Panc1 (cell line): ENCODE measurements around the gene CD177. TPM values are rescaled to one million over a fixed set of nuclear protein-coding genes. Genes with fewer than 3 reads are reported as not detected.
"Not testable (repeated sequence)": the region's sequence is repeated elsewhere in the genome, so short reads cannot be mapped to it uniquely, and the experiment has no call there.

Source experiments
- ATAC-seq: fragments of 200-7000 bp; cut with Tn5 transposase; 2 replicates; pipeline ENCODE4 v1.9.1; 2020; ENCODE audit warnings: mild to moderate bottlenecking, moderate library complexity
- BruUV-seq: library from RNA; stranded (reverse); fragments of 400-500 nt; replicated peaks from 2 replicates; lab custom pipeline; 2021; lab: Mats Ljungman, UMichigan
- CTCF ChIA-PET: fragments of 300-600 bp; sonication (Branson Sonifier 250); formaldehyde crosslinking; loops from one replicate; lab custom pipeline; 2022; ENCODE audit warnings: antibody characterized with exemption; lab: Charles Lee
- POLR2A ChIA-PET: fragments of 300-600 bp; sonication (Branson Sonifier 250); formaldehyde crosslinking; loops from one replicate; lab custom pipeline; 2022; ENCODE audit warnings: antibody characterized with exemption; lab: Charles Lee
- DNase-seq: peaks from one replicate; pipeline ENCODE4 v3.0.0-alpha.2; 2010; ENCODE audit warnings: low read depth, low spot score
- H3K27ac ChIP-seq: 2 replicates; pipeline ENCODE4 v1.5.1; 2011; ENCODE audit warnings: mild to moderate bottlenecking, low read length, inconsistent platforms
- H3K27me3 ChIP-seq: fragments of 200-500 bp; sonication (Bioruptor generic); 2 replicates; pipeline ENCODE4 v1.6.0; 2014; ENCODE audit warnings: low read length, inconsistent platforms; ENCODE audit not compliant: control insufficient read depth, insufficient read depth
- H3K36me3 ChIP-seq: fragments of 200-500 bp; sonication (Bioruptor generic); 2 replicates; pipeline ENCODE4 v1.5.1; 2014; ENCODE audit warnings: inconsistent platforms, mild to moderate bottlenecking, low read length, moderate library complexity; ENCODE audit not compliant: control insufficient read depth, insufficient read depth
- H3K4me1 ChIP-seq: 2 replicates; pipeline ENCODE4 v1.5.1; 2011; ENCODE audit warnings: inconsistent platforms, mild to moderate bottlenecking, low read length, moderate library complexity; ENCODE audit not compliant: control insufficient read depth, insufficient read depth
- H3K4me3 ChIP-seq, 2 experiments: 2 replicates each; pipeline ENCODE4 v1.5.1; 2011 to 2012; ENCODE audit warnings: low read depth in 2 of 2, low read length in 2 of 2, mild to moderate bottlenecking in 2 of 2, inconsistent platforms in 1 of 2, moderate library complexity in 1 of 2
- H3K9me3 ChIP-seq: fragments of 200-500 bp; sonication (Bioruptor generic); 2 replicates; pipeline ENCODE4 v1.5.1; 2014; ENCODE audit warnings: low read depth, mild to moderate bottlenecking, inconsistent platforms, low read length, moderate library complexity; ENCODE audit not compliant: control insufficient read depth, insufficient read depth
- POLR2AphosphoS5 ChIP-seq: IDR thresholded peaks from 2 replicates; pipeline ENCODE4 v1.6.1; 2012; ENCODE audit warnings: mild to moderate bottlenecking, low read depth, low read length, moderate library complexity
- SIN3A ChIP-seq: IDR thresholded peaks from 2 replicates; pipeline ENCODE4 v1.6.1; 2012; ENCODE audit warnings: low read depth, mild to moderate bottlenecking, low read length, moderate library complexity, borderline replicate concordance; ENCODE audit not compliant: insufficient read depth
- TCF7L2 ChIP-seq: IDR thresholded peaks from 2 replicates; pipeline ENCODE4 v1.6.1; 2011; ENCODE audit warnings: mild to moderate bottlenecking, low read depth, low read length, inconsistent platforms
- in situ Hi-C: cut with HindIII; loops from 2 replicates; pipeline ENCODE4 v1.10.0; 2016; ENCODE audit warnings: low sequenced_read_pairs, low pct_unique_long_range_greater_than_20kb
- intact Hi-C: fragments of 100-400 bp; cut with micrococcal nuclease; formaldehyde crosslinking; loops from one replicate; pipeline ENCODE4 v1.10.0; 2022; ENCODE audit not compliant: unreplicated experiment
- total RNA-seq: library from RNA; stranded (reverse); gene quantifications from one replicate; pipeline ENCODE4 v1.2.1, GENCODE V29; 2021; ENCODE audit not compliant: unreplicated experiment
- TF ChIP-seq, protein P1 (sequence below), 2 experiments: IDR thresholded peaks; 2 replicates each; pipeline ENCODE4 v1.6.1; 2011 to 2012; ENCODE audit warnings: low read depth in 2 of 2, control low read depth in 1 of 2, low read length in 1 of 2, mild to moderate bottlenecking in 1 of 2, moderate library complexity in 1 of 2; ENCODE audit not compliant: insufficient read depth in 1 of 2
- TF ChIP-seq, protein P2 (sequence below): fragments of 450-650 bp; IDR thresholded peaks from 2 replicates; pipeline ENCODE4 v1.5.1; 2017; ENCODE audit warnings: mild to moderate bottlenecking

The CD177 gene
- total RNA-seq, 1 experiment from 2014 or later, result 0.28 TPM

- no peak overlapping the region for H3K27ac ChIP-seq
- intact Hi-C loops (no loop called here), in situ Hi-C loops (no loop called here)
- DNase-seq (no peak), ATAC-seq (no peak)
- H3K4me3 ChIP-seq, result no peak overlapping the region
- H3K27me3 ChIP-seq, result peaks cover 3% of the 10 kb centered on the region; the same call in 1 of the 2 replicates
- H3K9me3 ChIP-seq, result no peaks in the 10 kb centered on the region
- H3K36me3 ChIP-seq, result no peaks in the 10 kb centered on the region
- ChIA-PET POLR2A (no interaction called here), CTCF (no interaction called here)
- no TSS peak for BruUV-seq
- TF ChIP-seq TCF7L2 (no peak), SIN3A (no peak), POLR2AphosphoS5 (no peak)
- TF ChIP-seq, protein P1, sequence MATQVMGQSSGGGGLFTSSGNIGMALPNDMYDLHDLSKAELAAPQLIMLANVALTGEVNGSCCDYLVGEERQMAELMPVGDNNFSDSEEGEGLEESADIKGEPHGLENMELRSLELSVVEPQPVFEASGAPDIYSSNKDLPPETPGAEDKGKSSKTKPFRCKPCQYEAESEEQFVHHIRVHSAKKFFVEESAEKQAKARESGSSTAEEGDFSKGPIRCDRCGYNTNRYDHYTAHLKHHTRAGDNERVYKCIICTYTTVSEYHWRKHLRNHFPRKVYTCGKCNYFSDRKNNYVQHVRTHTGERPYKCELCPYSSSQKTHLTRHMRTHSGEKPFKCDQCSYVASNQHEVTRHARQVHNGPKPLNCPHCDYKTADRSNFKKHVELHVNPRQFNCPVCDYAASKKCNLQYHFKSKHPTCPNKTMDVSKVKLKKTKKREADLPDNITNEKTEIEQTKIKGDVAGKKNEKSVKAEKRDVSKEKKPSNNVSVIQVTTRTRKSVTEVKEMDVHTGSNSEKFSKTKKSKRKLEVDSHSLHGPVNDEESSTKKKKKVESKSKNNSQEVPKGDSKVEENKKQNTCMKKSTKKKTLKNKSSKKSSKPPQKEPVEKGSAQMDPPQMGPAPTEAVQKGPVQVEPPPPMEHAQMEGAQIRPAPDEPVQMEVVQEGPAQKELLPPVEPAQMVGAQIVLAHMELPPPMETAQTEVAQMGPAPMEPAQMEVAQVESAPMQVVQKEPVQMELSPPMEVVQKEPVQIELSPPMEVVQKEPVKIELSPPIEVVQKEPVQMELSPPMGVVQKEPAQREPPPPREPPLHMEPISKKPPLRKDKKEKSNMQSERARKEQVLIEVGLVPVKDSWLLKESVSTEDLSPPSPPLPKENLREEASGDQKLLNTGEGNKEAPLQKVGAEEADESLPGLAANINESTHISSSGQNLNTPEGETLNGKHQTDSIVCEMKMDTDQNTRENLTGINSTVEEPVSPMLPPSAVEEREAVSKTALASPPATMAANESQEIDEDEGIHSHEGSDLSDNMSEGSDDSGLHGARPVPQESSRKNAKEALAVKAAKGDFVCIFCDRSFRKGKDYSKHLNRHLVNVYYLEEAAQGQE (IDR thresholded peaks at IDR 0.05; ENCODE audit: insufficient read depth in 1 of 2, low read depth in 2 of 2, low read length in 1 of 2), result no peak
- TF ChIP-seq, protein P2, sequence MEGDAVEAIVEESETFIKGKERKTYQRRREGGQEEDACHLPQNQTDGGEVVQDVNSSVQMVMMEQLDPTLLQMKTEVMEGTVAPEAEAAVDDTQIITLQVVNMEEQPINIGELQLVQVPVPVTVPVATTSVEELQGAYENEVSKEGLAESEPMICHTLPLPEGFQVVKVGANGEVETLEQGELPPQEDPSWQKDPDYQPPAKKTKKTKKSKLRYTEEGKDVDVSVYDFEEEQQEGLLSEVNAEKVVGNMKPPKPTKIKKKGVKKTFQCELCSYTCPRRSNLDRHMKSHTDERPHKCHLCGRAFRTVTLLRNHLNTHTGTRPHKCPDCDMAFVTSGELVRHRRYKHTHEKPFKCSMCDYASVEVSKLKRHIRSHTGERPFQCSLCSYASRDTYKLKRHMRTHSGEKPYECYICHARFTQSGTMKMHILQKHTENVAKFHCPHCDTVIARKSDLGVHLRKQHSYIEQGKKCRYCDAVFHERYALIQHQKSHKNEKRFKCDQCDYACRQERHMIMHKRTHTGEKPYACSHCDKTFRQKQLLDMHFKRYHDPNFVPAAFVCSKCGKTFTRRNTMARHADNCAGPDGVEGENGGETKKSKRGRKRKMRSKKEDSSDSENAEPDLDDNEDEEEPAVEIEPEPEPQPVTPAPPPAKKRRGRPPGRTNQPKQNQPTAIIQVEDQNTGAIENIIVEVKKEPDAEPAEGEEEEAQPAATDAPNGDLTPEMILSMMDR, result no peak
- H3K4me1 ChIP-seq, result no peaks in the 10 kb centered on the region
Observed at GRCh38 chr19:43380008-43380407, 26.5 kb downstream of the CD177 start.

GRCh38 chr19:43380771-43381386 lies 27.4 kb downstream of the CD177 start:
- H3K27ac ChIP-seq, result no peak overlapping the region
- POLR2A ChIA-PET, result no interaction called here
- CTCF ChIA-PET, result no interaction called here
- no peaks in the 10 kb centered on the region for H3K36me3 ChIP-seq
- intact Hi-C loops, result no loop called here
- TF ChIP-seq SIN3A (no peak), POLR2AphosphoS5 (no peak)
- BruUV-seq, result no TSS peak
- ATAC-seq, result no peak
- no peak for DNase-seq
- no peaks in the 10 kb centered on the region for H3K4me1 ChIP-seq
- H3K4me3 ChIP-seq, result no peak overlapping the region
- H3K27me3 ChIP-seq, result peaks cover 3% of the 10 kb centered on the region; the same call in 1 of the 2 replicates
- in situ Hi-C loops, result no loop called here
- H3K9me3 ChIP-seq, result no peaks in the 10 kb centered on the region

- H3K36me3 ChIP-seq, DNase-seq, H3K4me3 ChIP-seq, ATAC-seq, H3K27ac ChIP-seq, H3K27me3 ChIP-seq, BruUV-seq, intact Hi-C loops, H3K9me3 ChIP-seq, in situ Hi-C loops, CTCF ChIA-PET, H3K4me1 ChIP-seq, POLR2A ChIA-PET: not testable (repeated sequence)
Observed at GRCh38 chr19:43382586-43383216, 29.2 kb downstream of the CD177 start.

- DNase-seq, BruUV-seq, POLR2A ChIA-PET, H3K27me3 ChIP-seq, CTCF ChIA-PET, ATAC-seq, H3K4me3 ChIP-seq, H3K4me1 ChIP-seq, H3K27ac ChIP-seq, in situ Hi-C loops, H3K36me3 ChIP-seq, H3K9me3 ChIP-seq, intact Hi-C loops: not testable (repeated sequence)
Observed at GRCh38 chr19:43383254-43383653, 29.8 kb downstream of the CD177 start.

DNA sequence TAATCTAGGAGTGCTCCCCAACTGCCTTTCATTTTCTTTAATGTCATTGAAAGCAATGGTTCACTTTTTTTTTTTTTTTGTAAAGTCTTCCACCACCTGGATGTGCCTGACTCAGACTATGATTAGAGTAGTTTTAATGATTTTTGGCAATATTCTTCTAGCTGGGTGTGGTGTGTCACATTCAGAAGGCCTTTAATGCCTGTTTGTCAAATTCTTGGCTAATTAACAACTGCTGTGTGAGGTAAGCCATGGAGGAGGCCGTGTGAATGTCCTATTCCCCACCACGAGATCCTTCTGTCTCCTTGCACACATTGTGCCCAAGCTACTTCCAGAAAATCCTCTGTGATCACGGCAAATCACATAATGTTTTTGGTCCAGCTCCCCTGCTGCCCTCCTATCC lies 30.3 kb downstream of the CD177 start:
- ATAC-seq, intact Hi-C loops: not testable (repeated sequence)

More for the DNA sequence above, 30.3 kb downstream of the CD177 start:
- DNase-seq, H3K27ac ChIP-seq, H3K9me3 ChIP-seq, H3K36me3 ChIP-seq, POLR2A ChIA-PET, in situ Hi-C loops, H3K27me3 ChIP-seq, H3K4me3 ChIP-seq, BruUV-seq, H3K4me1 ChIP-seq: not testable (repeated sequence)
- CTCF ChIA-PET, result interaction anchor here (0.6 kb wide), 1 partner anchor 40 kb away, joined by 7 read pairs; no protein-coding TSS in a partner anchor
